SK-N-SH treated with all-trans-retinoic acid at 6 μM for 48 hours (cell line): ENCODE measurements around the gene ZDHHC3.

Experiments
- ARNTL ChIP-seq: fragments of 450-650 bp; formaldehyde crosslinking; IDR thresholded peaks from 2 replicates; pipeline ENCODE4 v1.5.0; 2020; ENCODE audit warnings: low read depth, mild to moderate bottlenecking, moderate library complexity, borderline replicate concordance
- CSDC2 ChIP-seq: fragments of 250-450 bp; sonication (Bioruptor Pico); IDR thresholded peaks from 2 replicates; pipeline ENCODE4 v1.5.0; 2020; ENCODE audit warnings: mild to moderate bottlenecking, moderate library complexity
- ESRRG ChIP-seq: fragments of 250-450 bp; sonication (Bioruptor Pico); IDR thresholded peaks from 2 replicates; pipeline ENCODE4 v1.6.1; 2021; ENCODE audit warnings: mild to moderate bottlenecking
- GLIS3 ChIP-seq: fragments of 250-450 bp; sonication (Bioruptor Pico); IDR thresholded peaks from 2 replicates; pipeline ENCODE4 v1.5.0; 2020; ENCODE audit warnings: mild to moderate bottlenecking, moderate library complexity
- ISL1 ChIP-seq: fragments of 250-450 bp; sonication (Bioruptor Pico); IDR thresholded peaks from 2 replicates; pipeline ENCODE4 v2.1.2; 2022; ENCODE audit warnings: mild to moderate bottlenecking, moderate library complexity
- RARB ChIP-seq: fragments of 250-450 bp; sonication (Bioruptor Pico); IDR thresholded peaks from 2 replicates; pipeline ENCODE4 v1.8.0; 2021; ENCODE audit warnings: mild to moderate bottlenecking, moderate library complexity
- SNAI2 ChIP-seq: fragments of 250-450 bp; sonication (Bioruptor Pico); IDR thresholded peaks from 2 replicates; pipeline ENCODE4 v1.5.0; 2020; ENCODE audit warnings: mild to moderate bottlenecking, moderate library complexity
- TCF4 ChIP-seq: fragments of 250-450 bp; sonication (Bioruptor Pico); IDR thresholded peaks from 2 replicates; pipeline ENCODE4 v1.8.0; 2021; ENCODE audit warnings: mild to moderate bottlenecking, moderate library complexity, borderline replicate concordance
- ZFP3 ChIP-seq: fragments of 250-450 bp; sonication (Bioruptor Pico); IDR thresholded peaks from 2 replicates; pipeline ENCODE4 v1.5.0; 2020; ENCODE audit warnings: mild to moderate bottlenecking, moderate library complexity
- ZFP30 ChIP-seq: fragments of 450-650 bp; formaldehyde crosslinking; IDR thresholded peaks from 2 replicates; pipeline ENCODE4 v1.5.0; 2022; ENCODE audit warnings: mild to moderate bottlenecking, moderate library complexity
- ZNF70 ChIP-seq: fragments of 450-650 bp; formaldehyde crosslinking; IDR thresholded peaks from 2 replicates; pipeline ENCODE4 v1.5.0; 2020; ENCODE audit warnings: mild to moderate bottlenecking, moderate library complexity
- TF ChIP-seq, protein P1 (sequence below): fragments of 250-450 bp; sonication (Bioruptor Pico); IDR thresholded peaks from 2 replicates; pipeline ENCODE4 v1.8.0; 2020; ENCODE audit warnings: mild to moderate bottlenecking, moderate library complexity, borderline replicate concordance
- TF ChIP-seq, protein P2 (sequence below): fragments of 250-450 bp; sonication (Bioruptor Pico); IDR thresholded peaks from 2 replicates; pipeline ENCODE4 v1.5.1; 2020; ENCODE audit warnings: low read depth, mild to moderate bottlenecking, moderate library complexity
- TF ChIP-seq, protein P3 (sequence below): fragments of 250-450 bp; sonication (Bioruptor Pico); IDR thresholded peaks from 2 replicates; pipeline ENCODE4 v1.5.1; 2021; ENCODE audit warnings: mild to moderate bottlenecking, moderate library complexity

DNA sequence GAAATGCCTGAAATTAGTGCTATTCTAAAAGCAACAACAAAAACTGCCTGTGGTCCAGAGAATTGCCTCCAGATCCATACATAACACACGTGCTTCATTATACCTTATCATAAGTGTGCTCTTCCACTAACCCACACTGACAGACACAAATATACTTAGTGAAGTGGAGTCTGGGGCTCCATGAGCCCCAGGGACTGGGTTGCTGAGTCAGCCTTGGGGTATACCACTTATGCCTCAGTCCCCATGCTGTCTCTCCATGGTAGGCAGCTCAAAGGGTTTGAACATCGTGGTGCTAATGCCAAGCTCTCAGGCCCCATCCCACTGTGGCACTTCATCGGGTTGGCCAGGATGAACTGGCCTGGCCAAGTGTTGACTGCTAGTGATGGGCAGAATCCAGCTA lies 10.8 kb downstream of the ZDHHC3 start:
- TF ChIP-seq ZFP30 (CRISPR knock-in tag) = no peak
- TF ChIP-seq, protein P1, sequence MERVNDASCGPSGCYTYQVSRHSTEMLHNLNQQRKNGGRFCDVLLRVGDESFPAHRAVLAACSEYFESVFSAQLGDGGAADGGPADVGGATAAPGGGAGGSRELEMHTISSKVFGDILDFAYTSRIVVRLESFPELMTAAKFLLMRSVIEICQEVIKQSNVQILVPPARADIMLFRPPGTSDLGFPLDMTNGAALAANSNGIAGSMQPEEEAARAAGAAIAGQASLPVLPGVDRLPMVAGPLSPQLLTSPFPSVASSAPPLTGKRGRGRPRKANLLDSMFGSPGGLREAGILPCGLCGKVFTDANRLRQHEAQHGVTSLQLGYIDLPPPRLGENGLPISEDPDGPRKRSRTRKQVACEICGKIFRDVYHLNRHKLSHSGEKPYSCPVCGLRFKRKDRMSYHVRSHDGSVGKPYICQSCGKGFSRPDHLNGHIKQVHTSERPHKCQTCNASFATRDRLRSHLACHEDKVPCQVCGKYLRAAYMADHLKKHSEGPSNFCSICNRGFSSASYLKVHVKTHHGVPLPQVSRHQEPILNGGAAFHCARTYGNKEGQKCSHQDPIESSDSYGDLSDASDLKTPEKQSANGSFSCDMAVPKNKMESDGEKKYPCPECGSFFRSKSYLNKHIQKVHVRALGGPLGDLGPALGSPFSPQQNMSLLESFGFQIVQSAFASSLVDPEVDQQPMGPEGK = no peak
- TF ChIP-seq ZFP3 = no peak
- TF ChIP-seq SNAI2 (CRISPR knock-in tag) = no peak
- no peak for TF ChIP-seq ZNF70 (CRISPR knock-in tag)
- TF ChIP-seq, protein P2, sequence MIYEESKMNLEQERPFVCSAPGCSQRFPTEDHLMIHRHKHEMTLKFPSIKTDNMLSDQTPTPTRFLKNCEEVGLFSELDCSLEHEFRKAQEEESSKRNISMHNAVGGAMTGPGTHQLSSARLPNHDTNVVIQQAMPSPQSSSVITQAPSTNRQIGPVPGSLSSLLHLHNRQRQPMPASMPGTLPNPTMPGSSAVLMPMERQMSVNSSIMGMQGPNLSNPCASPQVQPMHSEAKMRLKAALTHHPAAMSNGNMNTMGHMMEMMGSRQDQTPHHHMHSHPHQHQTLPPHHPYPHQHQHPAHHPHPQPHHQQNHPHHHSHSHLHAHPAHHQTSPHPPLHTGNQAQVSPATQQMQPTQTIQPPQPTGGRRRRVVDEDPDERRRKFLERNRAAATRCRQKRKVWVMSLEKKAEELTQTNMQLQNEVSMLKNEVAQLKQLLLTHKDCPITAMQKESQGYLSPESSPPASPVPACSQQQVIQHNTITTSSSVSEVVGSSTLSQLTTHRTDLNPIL (CRISPR knock-in tag) = no peak
- TF ChIP-seq, protein P3, sequence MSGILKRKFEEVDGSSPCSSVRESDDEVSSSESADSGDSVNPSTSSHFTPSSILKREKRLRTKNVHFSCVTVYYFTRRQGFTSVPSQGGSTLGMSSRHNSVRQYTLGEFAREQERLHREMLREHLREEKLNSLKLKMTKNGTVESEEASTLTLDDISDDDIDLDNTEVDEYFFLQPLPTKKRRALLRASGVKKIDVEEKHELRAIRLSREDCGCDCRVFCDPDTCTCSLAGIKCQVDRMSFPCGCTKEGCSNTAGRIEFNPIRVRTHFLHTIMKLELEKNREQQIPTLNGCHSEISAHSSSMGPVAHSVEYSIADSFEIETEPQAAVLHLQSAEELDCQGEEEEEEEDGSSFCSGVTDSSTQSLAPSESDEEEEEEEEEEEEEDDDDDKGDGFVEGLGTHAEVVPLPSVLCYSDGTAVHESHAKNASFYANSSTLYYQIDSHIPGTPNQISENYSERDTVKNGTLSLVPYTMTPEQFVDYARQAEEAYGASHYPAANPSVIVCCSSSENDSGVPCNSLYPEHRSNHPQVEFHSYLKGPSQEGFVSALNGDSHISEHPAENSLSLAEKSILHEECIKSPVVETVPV (CRISPR knock-in tag) = no peak
- TF ChIP-seq GLIS3 (CRISPR knock-in tag) = no peak
- TF ChIP-seq ISL1 (CRISPR knock-in tag) = no peak
- no peak for TF ChIP-seq CSDC2
- TF ChIP-seq TCF4 (CRISPR knock-in tag) = no peak
- no peak for TF ChIP-seq ARNTL
- no peak for TF ChIP-seq RARB (CRISPR knock-in tag)
- no peak for TF ChIP-seq ESRRG (CRISPR knock-in tag)
